Fibroblast of skin of left quadriceps (primary cell): ENCODE data around the gene MAPKAP1.

ENCODE experiments used
- DNase-seq, 2 experiments: peaks; one replicate each; pipeline ENCODE4 v3.0.0-alpha.2; 2013; ENCODE audit warnings: low read depth in 2 of 2

Gene MAPKAP1

DNA sequence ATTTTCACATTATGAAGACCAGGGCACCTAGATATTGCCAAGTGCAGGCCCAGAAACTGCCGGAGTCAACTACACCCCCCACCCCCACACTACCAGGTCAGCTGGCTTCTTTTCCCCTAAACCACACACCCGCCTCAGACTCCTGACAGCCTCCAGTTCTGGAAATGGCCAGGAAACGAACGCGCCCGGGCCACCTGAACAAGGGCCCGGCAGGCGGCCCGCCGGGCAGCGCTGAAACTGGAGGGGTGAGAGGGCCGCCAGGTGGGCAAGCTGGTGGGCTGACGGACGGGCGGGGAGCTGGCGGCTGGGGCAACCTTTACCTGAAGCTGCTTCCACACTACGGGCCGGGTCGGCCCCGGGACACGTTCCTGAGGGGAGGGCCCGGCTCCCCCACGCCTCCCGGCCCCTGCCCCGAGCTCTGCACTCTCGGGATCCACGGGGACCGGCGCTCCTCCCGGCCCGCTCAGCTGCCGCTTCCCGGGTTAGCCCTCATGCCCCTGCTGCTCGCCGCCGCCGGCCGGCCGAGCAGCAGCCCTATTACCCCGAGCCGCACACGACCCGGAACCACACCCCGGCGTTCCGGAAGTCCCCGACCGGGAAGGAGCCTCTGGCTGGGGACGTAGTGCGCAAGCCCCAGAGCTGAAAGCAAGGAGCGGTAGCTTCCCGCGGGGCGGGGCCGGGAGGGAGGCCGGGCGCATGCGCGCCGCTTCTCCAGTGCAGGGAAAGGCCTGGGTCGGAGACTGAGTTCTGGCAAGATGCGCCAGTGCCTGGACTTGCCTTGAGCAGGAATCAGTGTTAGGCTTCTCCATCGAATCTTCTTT lies at the start of gene MAPKAP1:
Gene MAPKAP1 (minus strand): TSS at position 558 of the 821 bp plus-strand sequence. CDS start 34,634 bp downstream, outside the sequence.
- peak; percentile 90 to 93 for DNase-seq

DNA sequence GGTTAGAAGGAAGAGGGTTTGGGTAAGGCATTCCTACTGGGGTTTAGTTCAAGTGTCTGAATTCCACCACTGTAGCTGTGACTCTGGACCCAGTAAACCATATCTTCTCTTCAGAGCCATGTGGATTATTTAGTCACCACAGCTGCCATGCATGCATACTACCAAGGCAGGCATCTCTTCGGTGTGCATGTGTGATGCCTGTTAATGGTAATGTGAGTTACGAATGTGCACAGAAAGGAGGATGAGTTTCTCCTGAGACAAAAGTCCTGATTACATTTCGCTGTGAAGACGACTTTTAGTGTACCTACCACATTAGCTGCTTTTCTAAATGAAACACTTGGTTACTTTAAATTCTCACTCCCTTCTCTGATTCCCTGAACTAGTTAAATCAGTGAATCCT lies 49.5 kb upstream of the MAPKAP1 start:
- no peak for DNase-seq

DNA sequence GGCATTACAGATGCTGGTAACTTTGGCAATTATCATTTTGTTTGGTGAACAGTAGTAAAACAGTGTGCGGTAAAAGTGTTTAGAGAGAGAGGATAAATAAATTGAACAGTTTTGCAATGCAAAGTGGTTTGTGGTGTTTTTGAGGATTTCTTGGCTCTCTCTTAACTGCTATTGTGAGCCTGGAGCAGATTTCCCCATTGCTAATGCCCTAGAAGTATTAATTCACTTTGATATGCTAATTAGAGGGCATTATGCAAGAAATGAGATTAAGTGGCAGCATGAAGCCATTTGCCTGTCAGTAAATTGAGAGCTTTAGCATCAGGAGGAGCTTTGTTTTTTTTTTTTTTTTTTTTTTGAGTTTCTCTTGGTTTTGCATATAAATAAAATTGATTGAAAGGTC lies 48.3 kb upstream of the MAPKAP1 start:
- no peak for DNase-seq

DNA sequence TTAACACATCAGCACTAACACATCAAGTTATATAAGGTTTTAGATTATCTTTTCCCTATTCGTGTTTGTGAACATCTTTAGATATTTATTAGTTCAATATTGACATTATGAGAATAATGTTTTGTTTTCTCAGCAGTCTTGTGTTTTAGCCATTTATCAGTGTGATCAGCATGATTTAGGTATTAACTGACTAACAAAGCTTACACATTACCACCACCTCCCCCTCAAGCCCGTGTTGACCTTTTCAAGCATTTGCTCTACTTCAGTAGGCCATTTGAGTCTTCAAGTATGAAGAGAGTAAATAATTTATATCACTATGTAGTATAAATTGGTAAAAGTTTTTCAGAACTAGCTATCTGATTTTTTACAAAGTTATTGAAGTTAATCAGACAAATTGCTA lies 47.1 kb upstream of the MAPKAP1 start:
- no peak for DNase-seq

DNA sequence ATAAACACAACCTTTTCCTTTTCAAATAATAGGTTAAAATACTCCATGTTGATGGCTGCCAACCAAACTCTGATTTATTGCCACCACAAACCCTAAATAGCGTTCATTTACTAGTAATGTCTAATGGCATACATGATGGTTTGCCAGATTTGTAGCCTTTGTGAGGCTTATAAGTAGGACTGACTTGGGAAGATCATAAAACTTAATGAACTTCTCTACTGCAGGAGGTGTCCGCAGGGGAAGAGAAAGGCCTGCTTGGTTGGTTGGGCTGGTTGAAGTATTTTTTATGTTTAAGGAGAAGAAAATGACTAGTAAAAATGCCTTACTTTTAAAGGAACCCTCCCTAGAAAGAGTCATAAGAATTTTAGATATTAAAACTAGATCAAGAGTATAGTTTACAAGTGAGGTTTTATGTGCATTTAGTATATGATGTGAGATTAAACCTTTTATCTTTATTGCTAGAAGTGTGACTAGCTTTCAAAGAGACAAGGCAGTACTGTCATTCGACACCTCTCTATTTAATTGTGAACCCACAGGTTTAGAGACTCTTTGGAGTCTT lies 45.1 kb upstream of the MAPKAP1 start:
- DNase-seq, result no peak

DNA sequence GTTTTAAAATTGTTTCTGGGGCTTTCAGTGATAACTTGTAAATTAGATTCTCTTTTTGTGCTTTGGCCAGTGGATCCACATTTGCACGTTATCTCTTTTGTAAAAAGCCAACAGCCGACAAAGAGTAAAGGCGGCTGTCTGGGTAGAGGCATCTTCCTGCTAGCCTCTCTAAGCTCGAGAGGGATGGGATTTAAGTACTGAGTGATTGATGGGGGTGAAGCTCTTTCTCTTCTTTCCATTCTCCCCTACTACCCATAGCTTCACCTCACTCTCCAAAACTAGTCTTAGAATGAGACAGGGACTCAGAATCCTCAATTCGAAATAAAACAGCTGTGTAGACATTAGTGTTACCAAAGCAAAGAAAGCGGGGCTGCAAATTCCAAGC lies 43.6 kb upstream of the MAPKAP1 start:
- no peak for DNase-seq

DNA sequence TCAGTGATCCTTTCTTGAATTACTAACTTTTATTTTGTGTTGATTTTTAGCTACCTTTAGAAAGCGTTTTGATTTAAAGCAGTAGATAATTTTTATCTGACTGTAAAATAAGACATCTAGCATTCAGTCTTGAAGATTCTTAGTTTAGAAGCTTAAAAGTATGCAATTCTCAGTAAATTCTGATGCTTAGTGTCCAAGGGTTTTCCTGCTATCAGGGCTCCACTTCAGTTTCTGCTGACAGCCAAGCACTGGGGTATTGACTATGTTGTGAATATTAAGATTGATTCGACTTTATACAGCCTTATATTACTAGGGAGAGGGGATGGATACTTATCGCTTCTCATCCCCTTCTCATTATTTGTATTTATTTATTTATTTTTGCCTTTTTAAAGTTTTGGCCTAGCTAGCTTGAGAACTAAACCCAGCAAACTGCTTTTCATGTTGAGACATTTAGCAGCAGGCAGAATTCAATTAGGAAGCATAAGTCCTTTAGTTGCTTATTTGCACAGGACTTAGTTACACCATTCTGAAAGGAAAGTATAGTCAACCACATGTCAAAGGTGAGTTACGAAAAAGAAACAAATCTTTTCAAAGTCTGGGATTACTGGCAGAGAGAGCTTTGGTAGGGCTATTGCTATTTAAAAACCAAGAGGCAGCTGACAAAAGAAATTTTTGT lies 43.1 kb upstream of the MAPKAP1 start:
- DNase-seq, result no peak

DNA sequence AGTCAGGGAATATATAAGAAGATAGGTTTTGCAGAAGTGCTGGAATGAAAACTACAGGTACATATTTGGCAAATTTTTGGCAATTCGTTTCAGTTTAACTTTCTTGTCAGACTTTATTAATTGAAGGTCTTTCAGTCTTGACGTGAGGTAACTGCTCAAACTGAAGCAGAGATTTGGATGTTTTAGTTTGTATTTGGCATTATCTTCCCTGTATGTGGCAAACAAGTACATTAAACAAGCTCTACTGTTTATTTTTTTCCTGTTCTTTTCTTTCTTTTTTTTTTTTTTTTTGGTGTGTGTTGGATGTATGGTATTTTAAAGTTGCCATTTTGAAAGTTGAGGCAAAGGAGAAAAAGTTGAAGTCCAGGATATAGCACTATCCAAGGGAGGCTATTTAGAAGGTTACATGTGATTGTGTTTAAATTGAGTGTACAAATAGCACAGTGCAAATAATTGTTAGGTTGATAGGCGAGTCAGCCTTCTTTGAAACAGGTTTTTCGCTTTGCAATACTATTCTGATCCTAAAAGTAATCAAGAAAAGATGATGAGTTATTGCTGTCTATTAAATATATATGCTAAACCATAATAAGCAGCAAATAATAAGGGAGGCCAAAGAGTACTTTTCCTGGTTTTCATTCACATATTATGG lies 42.4 kb upstream of the MAPKAP1 start:
- no peak for DNase-seq

DNA sequence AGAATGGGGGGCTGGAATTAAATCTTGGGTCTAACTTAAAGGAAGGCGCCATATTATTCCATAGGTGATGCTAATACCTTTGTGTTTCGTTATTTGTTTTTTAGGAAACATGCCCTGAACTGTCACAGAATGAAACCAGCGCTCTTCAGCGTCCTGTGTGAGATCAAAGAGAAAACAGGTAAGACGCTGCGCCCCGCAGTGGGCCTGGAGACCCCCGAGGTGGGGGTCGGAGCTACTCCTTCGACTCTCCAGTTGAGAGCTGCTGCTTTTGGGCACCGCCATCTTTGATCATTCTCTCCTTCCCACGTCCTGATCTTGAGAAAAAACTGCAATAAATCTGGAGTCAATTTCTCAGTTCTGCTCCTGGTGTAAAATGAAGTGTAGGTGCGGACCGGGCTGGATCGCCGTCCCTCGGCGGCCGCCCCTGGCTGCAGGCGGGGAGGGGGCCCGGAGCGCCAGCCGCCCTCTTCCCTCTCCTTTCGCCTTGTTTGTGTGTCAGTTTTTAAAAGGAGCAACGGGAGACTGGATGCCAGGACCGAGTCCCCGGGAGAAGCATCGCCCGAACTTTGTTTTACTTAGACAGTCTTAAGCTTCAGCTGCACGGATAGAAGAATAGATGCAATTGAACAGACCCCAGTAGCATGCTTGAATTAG lies 41.6 kb upstream of the MAPKAP1 start:
- DNase-seq, result no peak

DNA sequence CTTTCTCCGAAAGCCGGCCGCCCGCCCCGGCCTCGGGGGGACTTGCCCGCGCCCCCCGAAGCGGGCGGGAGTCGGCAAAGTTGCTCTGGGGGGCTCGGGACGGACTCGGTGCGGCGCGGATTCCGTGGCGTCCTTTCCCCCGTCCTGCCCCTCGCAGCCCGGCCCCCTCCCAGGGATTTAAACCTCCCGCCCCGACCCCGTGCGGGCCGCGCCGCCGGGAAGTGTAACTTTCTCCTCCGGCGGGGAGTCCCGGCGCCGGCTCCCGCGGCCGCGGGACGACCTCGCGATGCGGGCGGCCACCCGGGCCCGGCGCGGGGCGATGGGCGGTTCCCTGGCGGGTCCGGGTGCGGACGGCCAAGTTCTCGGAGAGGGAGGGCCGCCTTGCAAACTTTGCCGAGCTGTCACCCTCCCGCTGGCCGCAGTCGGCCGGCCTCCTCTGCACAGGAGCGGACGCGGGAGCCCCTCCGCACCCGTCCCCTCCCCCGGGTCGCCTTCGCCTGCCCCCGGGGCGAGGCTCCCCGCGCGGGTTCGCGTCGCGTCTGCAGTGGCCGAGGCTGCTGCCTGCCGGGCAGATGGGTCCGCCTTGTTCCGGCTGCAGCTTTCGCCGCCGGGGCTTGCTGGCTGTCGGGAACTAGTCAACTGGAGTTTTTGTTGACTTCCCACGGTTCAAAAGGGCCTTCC lies 40.9 kb upstream of the MAPKAP1 start:
- DNase-seq, result no peak

DNA sequence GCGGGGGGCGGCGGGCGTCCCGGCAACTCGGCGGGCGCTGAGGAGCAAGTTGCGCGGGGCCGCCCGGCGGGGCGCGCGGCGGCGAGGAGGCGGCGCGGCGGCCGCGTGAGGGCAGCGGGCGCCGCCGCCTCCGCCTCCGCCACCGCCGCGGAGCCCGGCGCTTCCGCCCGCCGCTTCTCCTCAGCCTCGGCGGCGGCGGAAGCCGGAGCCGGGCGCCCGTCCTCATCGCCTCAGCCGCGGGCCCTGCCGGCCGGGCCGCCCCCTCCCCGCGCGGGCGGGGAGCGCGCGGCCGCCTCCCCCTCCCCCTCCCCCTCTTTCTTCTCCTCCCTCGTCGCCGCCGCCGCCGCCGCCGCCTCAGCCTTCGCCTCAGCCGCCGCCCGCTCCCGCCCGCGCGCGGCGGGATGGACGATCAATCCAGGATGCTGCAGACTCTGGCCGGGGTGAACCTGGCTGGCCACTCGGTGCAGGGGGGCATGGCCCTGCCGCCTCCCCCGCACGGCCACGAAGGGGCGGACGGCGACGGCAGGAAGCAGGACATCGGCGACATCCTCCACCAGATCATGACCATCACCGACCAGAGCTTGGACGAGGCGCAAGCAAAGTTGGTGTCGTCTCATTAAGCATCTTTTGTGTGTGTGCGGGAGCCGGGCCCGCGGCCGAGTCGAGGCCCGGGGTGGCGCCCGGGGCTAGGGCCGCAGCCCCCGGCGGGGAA lies 40.2 kb upstream of the MAPKAP1 start, which contains the start of gene PBX3:
Gene PBX3 (plus strand): TSS at position 321 of the 712 bp plus-strand sequence.
- DNase-seq, result peak in 1 of 2 experiments; percentile 28

DNA sequence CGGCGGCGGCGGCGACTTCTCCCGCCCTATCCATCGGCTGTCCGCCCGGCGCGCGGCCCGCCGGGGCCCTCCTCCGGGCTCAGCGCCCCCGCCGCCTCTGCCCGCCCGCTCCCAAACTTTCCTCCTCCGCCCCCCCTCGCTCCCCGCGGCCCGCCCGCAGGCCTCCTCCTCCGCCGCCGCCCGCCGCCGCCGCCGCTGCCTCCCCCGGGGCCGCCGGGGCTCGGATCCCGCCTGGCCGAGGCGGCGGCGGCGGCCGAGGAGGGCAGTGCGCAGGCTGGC lies 39.7 kb upstream of the MAPKAP1 start:
- no peak for DNase-seq

DNA sequence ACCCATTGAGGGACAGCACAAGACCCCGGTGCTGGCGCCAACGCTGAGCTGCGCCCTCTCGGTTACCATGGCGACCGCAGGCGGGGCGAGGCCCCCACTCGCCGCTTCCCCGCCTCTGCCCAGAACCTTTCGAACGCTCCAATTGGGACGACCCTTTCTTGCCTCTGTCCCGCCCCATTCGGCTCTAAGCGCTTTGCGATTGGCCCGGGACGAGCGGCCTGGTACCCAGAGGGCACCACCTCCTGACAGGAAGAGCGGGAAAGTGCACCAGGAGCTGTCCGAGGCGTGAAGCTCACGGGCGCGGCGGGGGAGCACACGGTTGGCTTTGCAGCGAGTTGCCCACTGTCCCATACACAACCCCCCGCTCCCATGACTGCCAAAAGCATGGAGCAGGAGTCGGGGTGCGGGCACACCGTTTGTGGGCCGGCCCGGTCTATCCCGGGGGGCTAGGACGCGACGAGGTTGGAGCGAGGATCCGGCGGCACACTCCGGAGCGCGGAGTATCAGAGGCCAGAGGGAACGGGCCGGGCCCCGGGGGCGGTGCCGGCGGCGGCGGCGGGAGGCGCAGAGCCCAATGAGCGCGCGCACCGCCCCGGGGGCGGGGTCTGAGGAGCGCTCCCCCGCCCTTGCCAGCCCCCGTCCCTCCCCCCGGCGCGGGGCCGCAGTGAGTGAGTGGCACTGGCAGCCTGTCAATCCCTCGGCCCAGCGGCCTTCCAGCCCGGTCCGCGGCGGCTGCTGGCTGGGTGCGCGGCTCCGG lies 39.2 kb upstream of the MAPKAP1 start:
- DNase-seq, result peak; percentile 79 to 80

DNA sequence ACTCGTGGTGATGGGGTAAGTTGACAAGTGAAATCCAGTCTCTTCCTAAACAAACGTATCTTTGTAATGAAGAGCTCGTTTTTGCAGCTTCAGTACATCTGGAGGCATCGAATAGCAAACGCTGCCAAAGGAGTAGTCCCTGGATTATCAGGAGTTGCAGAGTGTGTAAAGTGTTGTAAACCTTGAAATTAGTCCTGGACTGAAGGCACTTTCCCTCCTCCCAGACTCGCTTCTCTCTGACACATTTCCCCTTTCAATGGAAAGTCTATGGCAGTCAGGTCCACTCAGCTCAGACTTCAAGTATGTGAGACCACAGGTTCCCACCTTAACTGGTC lies 38.6 kb upstream of the MAPKAP1 start:
- DNase-seq, result no peak

DNA sequence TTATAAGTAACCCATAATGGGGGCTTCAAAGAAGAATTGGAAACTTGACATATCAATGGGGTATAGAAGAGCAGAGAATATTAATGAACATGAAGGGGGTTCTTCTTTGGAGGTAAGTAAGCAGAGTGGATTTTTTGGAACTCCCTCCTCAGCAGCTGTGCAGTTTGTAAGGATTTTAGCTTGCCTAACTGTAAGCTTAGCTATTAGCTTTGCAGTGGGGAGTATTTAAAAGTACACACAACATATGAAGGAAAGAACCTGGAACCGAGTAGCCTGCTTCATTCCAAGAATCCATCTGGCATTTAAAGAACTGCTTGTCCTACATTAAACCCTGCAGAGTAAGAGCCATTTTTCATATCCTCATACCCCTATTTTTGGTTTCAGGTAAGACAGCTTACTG lies 38.0 kb upstream of the MAPKAP1 start:
- no peak for DNase-seq

DNA sequence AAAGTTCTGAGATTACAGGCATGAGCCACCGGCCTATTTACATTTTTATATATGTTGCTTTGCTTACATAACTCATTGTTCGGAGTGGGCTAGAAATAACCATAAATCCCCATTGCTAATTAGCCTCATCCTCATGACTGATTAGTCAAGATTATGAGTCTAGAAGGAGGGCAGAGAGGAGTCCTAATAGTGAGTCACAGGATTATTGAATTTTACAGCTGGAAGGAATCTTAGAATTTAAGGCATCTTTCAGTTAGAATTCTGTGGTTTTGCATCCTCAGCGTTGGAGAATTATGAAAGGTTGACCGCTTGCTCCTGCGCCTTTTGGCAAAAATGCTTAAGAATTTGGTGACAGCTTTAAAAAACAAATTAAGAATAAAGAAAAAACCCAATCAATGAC lies 37.6 kb upstream of the MAPKAP1 start:
- DNase-seq, result peak; percentile 84

DNA sequence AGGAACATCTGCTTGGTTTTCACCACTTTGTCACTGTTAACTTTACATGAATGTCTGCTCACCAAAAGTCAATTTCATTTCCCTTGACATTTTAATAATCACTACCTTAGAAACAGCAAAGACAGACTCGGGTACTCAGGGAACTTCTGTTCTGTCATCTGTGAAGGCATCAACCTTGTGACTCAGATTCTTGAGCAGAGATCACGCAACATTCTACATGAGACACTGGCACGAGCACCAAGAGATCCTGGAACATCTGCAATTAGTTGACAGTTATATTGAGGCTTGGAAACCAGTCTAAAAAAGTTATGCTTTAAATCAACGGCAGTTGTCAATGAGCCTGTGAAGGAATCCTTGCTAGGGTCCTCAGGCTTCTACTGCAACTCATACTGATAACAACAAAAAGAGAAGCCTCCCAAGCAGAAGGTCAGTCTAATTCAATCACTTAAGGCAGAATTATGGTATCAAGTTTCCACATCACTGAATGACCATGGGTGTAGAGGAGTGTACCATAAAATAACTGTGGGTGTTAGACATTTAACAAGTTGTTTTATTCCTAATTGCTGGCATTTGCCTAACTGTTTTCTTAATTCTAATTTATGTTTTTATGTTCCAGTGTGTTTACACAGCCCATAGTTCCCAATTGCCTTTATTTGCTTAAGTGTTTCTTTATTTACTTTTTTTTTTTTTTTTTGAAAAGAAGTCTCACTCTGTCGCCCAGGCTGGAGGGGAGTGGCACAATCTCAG lies 36.8 kb upstream of the MAPKAP1 start:
- DNase-seq, result peak in 1 of 2 experiments; percentile 30

DNA sequence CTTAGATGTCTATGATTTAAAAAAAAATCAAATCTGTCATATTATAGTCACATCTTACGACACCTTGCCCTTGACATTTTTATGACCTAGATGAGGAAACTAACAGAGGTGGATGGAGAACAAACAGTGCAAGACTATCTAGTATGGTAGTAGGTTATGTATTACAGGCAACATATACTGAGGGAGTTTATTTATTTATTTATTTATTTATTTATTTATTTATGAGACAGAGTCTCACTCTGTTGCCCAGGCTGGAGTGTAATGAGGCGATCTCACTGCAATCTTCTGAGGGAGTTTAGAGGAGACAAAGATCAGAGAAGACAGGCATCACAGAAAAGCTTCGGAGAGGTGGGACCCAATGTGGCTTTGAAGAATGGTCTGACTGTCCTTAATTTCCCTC lies 35.6 kb upstream of the MAPKAP1 start:
- DNase-seq, result no peak

DNA sequence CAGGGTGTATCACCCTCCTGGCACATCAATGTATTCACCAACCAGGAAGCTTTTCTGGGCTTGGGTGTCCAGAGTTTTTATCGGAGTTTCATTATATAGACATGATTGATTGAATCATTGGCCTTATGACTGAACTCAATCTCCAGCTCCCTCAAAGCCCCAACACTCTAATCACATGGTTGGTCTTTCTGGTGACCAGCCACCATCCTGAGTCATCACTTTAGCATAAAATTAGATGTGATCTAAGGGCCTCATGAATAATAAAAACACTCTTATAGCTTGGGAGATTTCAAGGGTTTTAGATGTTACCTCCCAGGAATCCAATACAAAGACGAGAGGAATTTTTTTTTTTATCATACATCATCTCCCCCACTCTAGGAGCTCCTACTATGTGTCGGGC lies 32.4 kb upstream of the MAPKAP1 start:
- DNase-seq, result no peak

DNA sequence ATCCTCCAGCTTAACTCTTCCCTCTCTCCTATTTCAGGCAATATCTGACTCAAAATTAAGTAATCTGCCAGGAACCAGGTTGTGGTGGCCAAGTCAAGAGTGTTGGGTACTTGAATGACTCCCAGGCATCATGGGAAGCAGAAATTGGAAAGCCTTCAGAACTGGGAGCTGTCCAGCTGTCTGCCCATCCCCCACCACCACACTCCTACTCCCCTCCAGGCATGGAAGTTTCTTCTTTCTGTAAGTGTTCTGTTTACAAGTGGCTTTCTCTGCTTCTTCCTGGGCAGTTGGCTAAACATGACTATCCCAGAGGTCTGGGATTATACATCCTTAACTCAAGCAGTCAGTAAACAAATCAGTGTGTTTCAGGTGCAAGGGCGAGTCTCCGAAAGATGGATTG lies 25.6 kb upstream of the MAPKAP1 start:
- DNase-seq, result no peak
